OCI-LY3 (cell line): ENCODE results near the gene ADAM29.
"Not testable (repeated sequence)": the region's sequence is repeated elsewhere in the genome, so short reads cannot be mapped to it uniquely, and the experiment has no call there.

ENCODE experiments used
- H2AFZ ChIP-seq: fragments of 200-600, 300-600 bp; shearing (Covaris generic); 2 replicates; pipeline ENCODE4 v1.6.0; 2014; ENCODE audit warnings: antibody characterized with exemption, low read depth, low read length
- H3K27ac ChIP-seq: fragments of 200-600, 300-600 bp; sonication (generic); 2 replicates; pipeline ENCODE4 v1.5.1; 2014; ENCODE audit warnings: mild to moderate bottlenecking, low read length, moderate library complexity, mixed read lengths
- H3K27me3 ChIP-seq: fragments of 200-600, 300-600 bp; sonication (generic); 2 replicates; pipeline ENCODE4 v1.6.1; 2014; ENCODE audit warnings: low read depth, low read length, mixed read lengths
- H3K36me3 ChIP-seq: fragments of 200-600, 300-600 bp; sonication (generic); replicated peaks from 2 replicates; pipeline ENCODE3; 2014; ENCODE audit warnings: low read depth, low read length, mixed read lengths
- H3K4me1 ChIP-seq: fragments of 300-600, 200-600 bp; sonication (generic); 2 replicates; pipeline ENCODE4 v1.6.1; 2014; ENCODE audit warnings: low read length, mixed read lengths
- H3K4me2 ChIP-seq: fragments of 200-600, 300-600 bp; sonication (generic); 2 replicates; pipeline ENCODE4 v1.6.1; 2014; ENCODE audit warnings: low read length, mixed read lengths
- H3K4me3 ChIP-seq: fragments of 300-600, 200-600 bp; sonication (generic); 2 replicates; pipeline ENCODE4 v1.5.1; 2014; ENCODE audit warnings: antibody characterized with exemption, mild to moderate bottlenecking, low read length, moderate library complexity
- H3K79me2 ChIP-seq: fragments of 300-600, 200-600 bp; shearing (Covaris generic); 2 replicates; pipeline ENCODE4 v1.6.1; 2014; ENCODE audit warnings: mild to moderate bottlenecking, low read length, mixed read lengths
- H3K9ac ChIP-seq: fragments of 300-600, 200-600 bp; shearing (Covaris generic); 2 replicates; pipeline ENCODE4 v1.6.0; 2014; ENCODE audit warnings: mild to moderate bottlenecking, low read length, moderate library complexity
- H3K9me3 ChIP-seq: fragments of 200-600, 300-600 bp; shearing (Covaris generic); 2 replicates; pipeline ENCODE4 v1.6.1; 2014; ENCODE audit warnings: low read length, mixed read lengths; ENCODE audit not compliant: insufficient read depth
- H4K20me1 ChIP-seq: fragments of 200-600, 300-600 bp; sonication (generic); 2 replicates; pipeline ENCODE4 v1.6.1; 2016; ENCODE audit warnings: low read length, mixed read lengths; ENCODE audit not compliant: insufficient read depth
- EZH2phosphoT487 ChIP-seq: fragments of 200-600 bp; shearing (Covaris generic); IDR thresholded peaks from 2 replicates; pipeline ENCODE4 v1.6.1; 2018; ENCODE audit warnings: antibody characterized with exemption, mixed run types, low read depth
- TF ChIP-seq, protein P1 (sequence below): fragments of 200-600, 300-600 bp; sonication (generic); IDR thresholded peaks from 2 replicates; pipeline ENCODE4 v1.5.1; 2014; ENCODE audit warnings: antibody characterized with exemption, low read length, low read depth

The ADAM29 gene

DNA sequence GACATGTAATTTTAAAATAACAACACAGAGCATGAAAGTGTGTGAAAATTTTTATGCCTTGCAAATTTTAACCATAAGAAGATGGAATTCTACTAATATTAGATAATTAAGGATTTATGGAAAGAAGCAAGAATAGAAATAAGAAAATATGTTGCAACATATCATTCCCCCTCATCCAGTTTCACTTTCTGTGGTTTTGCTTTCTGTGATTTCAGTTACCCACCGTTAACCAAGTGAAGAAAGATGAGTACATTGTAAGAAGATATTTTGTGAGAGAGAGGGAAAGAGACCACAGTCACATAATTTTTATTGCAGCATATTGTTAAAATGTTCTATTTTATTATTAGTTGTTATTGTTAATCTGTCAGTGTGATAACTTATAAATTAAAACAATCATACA, 77.9 kb downstream of the ADAM29 start:
- H3K9me3 ChIP-seq, result peaks cover 2% of the 10 kb centered on the region; the same call in 1 of the 2 replicates
- no peaks in the 10 kb centered on the region for H3K27me3 ChIP-seq
- TF ChIP-seq, protein P1, sequence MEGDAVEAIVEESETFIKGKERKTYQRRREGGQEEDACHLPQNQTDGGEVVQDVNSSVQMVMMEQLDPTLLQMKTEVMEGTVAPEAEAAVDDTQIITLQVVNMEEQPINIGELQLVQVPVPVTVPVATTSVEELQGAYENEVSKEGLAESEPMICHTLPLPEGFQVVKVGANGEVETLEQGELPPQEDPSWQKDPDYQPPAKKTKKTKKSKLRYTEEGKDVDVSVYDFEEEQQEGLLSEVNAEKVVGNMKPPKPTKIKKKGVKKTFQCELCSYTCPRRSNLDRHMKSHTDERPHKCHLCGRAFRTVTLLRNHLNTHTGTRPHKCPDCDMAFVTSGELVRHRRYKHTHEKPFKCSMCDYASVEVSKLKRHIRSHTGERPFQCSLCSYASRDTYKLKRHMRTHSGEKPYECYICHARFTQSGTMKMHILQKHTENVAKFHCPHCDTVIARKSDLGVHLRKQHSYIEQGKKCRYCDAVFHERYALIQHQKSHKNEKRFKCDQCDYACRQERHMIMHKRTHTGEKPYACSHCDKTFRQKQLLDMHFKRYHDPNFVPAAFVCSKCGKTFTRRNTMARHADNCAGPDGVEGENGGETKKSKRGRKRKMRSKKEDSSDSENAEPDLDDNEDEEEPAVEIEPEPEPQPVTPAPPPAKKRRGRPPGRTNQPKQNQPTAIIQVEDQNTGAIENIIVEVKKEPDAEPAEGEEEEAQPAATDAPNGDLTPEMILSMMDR, result no peak
- TF ChIP-seq EZH2phosphoT487, result no peak
- H2AFZ ChIP-seq, result no peak overlapping the region
- H4K20me1 ChIP-seq, result no peaks in the 10 kb centered on the region
- H3K9ac ChIP-seq, result no peak overlapping the region; the same call in 1 of the 2 replicates
- peaks cover 31% of the 10 kb centered on the region for H3K36me3 ChIP-seq
- no peaks in the 10 kb centered on the region for H3K79me2 ChIP-seq
- peak overlapping the region; percentile 59 for H3K27ac ChIP-seq
- peaks cover 17% of the 10 kb centered on the region for H3K4me1 ChIP-seq
- H3K4me2 ChIP-seq, result peak overlapping the region; percentile 31
- no peak overlapping the region for H3K4me3 ChIP-seq

DNA sequence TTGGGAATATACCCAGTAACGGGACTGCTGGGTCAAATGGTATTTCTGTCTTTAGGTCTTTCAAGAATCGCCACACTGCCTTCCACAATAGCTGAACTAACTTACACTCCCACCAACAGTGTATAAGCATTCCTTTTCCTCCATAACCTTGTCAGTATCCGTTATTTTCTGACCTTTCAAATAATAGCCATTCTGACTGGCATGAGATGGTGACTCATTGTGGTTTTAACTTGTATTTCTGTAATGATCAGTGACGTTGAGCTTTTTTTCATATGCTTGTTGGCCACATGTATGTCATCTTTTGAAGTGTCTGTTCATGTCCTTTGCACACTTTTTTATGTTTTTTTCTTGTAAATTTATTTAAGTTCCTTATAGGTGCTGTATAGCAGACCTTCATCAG, 81.2 kb downstream of the ADAM29 start:
- no peak overlapping the region for H2AFZ ChIP-seq
- H3K27me3 ChIP-seq, result no peaks in the 10 kb centered on the region
- no peak overlapping the region for H3K4me2 ChIP-seq
- no peaks in the 10 kb centered on the region for H4K20me1 ChIP-seq
- no peak overlapping the region for H3K9ac ChIP-seq
- H3K36me3 ChIP-seq, result peaks cover 29% of the 10 kb centered on the region
- peaks cover 17% of the 10 kb centered on the region for H3K4me1 ChIP-seq
- no peaks in the 10 kb centered on the region for H3K79me2 ChIP-seq
- TF ChIP-seq EZH2phosphoT487, result no peak
- TF ChIP-seq, protein P1, result no peak
- no peak overlapping the region for H3K27ac ChIP-seq
- 0 out of 2 replicates have a peak, but pooled peaks cover 2% of the 10 kb centered on the region for H3K9me3 ChIP-seq
- H3K4me3 ChIP-seq, result no peak overlapping the region

DNA sequence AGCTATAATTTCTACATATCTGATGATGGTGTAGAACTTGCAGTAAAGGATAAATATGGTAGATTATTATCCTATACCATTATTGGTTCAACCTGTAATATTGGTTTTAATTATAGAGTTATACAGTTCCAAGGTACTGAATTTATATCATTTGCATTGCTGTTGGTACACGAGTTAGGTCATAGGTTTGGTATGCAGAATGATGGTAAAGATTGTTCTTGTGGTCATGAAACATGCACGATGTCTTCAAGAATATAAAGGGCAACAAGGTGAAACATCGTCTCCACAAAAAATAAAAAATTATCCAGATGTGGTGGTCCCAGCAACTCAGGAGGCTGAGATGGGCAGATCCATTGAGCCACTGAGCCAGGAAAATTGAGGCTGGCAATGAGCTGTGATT, 99.6 kb downstream of the ADAM29 start:
- no peaks in the 10 kb centered on the region for H4K20me1 ChIP-seq
- H3K27ac ChIP-seq, result no peak overlapping the region
- no peaks in the 10 kb centered on the region for H3K4me1 ChIP-seq
- no peak overlapping the region for H2AFZ ChIP-seq
- no peak overlapping the region for H3K4me3 ChIP-seq
- H3K9me3 ChIP-seq, result no peaks in the 10 kb centered on the region
- no peak overlapping the region for H3K9ac ChIP-seq
- no peaks in the 10 kb centered on the region for H3K36me3 ChIP-seq
- H3K27me3 ChIP-seq, result no peaks in the 10 kb centered on the region
- TF ChIP-seq EZH2phosphoT487, result no peak
- TF ChIP-seq, protein P1, result no peak
- H3K4me2 ChIP-seq, result no peak overlapping the region
- no peaks in the 10 kb centered on the region for H3K79me2 ChIP-seq

DNA sequence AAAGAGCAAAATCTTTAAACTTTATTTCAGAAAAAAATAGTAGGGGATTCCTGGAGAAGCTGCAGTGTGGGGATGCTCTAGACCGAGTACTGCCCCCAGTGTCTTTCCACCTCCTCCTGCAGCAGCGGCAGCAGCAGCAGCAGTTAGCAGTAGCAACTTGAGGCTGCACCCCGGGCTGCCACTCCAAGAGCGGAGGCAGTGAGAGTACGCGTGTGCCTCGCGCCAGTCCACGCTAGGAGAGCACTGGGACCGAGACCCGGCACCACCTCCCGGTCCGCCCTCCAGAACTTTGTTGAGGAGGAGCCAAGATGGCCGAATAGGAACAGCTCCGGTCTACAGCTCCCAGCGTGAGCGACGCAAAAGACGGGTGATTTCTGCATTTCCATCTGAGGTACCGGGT, 101.3 kb downstream of the ADAM29 start:
- H2AFZ ChIP-seq, H3K79me2 ChIP-seq, H3K27me3 ChIP-seq, H3K27ac ChIP-seq, H3K4me3 ChIP-seq, H3K9me3 ChIP-seq, H3K9ac ChIP-seq, H3K36me3 ChIP-seq, H4K20me1 ChIP-seq, H3K4me2 ChIP-seq, H3K4me1 ChIP-seq: not testable (repeated sequence)
